COLO668 (cell line): Measurements from ENCODE around the gene KLC1.

Source experiments
- DNase-seq: peaks from one replicate; lab custom pipeline; 2025; ENCODE audit not compliant: unreplicated experiment; lab: John Stamatoyannopoulos, UW

The KLC1 gene

DNA sequence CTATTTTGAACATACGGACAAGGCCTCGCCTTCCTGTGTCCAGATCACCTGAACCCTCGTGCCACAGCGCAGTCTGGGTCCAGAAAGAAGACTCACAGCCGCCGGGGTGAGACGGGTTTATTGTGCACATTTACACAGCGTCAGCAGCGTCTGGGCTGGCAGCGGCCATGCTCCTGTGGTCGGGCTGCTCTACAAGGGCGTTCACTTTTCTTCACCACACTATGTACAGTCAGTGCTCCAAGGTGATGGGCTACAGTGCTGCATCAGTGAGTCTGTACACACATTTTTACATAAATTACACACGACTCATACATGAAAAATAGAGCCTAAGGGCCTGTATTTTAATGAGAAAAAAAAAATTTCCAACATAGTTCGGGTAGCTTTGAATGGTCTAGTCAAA lies 104.6 kb downstream of the KLC1 start:
- DNase-seq = no peak

GRCh38 chr14:103734081-103734888 lies 105.3 kb downstream of the KLC1 start:
- DNase-seq = no peak

DNA sequence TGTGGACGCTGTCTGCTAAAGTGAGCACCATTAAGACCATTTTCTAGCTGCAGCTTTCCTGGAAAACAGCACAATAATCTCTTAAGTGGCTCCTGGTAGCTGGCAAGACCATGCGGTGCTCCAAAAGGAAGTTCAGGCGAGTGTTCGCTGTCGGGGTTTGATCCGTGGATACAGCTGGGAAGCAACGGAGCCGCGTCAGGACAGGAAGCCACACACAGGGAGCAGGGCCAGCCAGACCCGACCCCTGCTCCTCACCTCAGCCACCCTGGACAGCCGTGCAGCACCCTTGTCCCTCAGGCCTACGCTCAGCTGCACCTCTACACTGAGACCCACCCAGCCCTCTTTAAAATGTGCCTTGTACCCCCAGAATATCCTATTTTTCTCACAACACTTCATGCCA lies 106.0 kb downstream of the KLC1 start:
- DNase-seq = no peak

DNA sequence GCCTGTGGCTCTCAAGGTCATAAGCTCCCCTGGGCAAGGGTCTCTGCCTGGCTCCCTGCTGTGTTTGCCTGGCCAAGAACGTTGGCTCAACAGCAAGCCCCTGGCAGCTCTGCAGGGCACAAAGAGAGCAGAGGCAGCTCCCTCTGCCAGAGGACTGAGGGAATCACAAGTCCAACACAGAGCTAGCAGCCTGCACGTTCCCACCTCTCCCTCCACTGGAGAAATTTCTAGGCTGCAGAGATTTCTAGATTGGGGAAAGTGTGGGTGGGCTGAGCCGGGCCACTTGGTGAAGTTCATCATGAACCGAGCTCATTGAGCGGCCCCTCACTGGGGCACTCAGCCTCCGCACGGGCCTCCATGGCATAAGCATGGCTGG lies 106.4 kb downstream of the KLC1 start:
- DNase-seq = no peak

GRCh38 chr14:103735815-103736545 lies 107.0 kb downstream of the KLC1 start:
- no peak for DNase-seq

GRCh38 chr14:103736546-103737431 lies 107.8 kb downstream of the KLC1 start:
- no peak for DNase-seq

DNA sequence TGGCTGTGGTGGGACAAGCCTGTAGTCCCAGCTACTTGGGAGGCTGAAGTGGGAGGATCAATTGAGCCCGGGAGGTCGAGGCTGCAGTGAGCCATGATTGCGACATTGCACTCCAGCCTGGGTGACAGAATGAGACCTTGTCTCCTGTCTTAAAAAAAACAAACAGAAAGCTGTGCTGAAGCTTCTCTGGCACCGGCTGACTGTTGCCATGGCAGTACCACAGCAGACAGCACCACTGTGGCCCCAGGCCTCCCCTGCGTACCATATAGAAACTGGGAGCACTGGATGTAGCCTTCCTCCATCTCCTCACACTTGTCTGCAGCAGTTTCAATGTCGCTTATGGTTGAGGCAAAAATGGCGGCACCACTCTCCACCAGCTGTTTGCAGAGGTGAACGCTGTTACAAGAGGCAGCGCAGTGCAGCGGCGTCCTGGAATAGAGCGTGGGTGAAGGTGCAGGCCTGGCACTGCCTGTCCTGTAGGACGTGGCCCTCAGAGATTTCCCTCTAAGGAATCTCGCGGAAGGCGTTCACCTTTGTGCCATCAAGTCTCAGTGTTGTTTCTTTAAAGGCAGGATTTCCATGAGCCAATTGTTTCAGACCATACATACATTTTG lies 108.5 kb downstream of the KLC1 start:
- no peak for DNase-seq

DNA sequence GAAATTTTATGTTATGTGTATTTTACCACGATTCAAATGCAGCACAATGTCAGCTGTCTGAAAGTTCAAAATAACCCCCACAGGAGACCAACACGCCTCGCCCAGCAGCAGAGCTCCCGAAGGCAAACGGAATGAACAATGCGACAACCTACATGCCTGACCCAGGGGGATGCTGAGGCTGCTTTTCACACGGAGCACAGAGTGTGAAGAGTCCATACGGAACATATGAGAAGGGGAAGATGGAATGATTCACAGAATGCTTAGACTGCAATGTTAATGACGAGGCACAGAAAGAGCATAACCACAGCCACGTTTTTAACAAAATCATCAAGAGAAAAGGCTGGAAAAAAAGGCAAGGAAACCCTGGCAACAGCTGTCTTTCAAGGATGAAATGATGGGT lies 109.2 kb downstream of the KLC1 start:
- DNase-seq = no peak

DNA sequence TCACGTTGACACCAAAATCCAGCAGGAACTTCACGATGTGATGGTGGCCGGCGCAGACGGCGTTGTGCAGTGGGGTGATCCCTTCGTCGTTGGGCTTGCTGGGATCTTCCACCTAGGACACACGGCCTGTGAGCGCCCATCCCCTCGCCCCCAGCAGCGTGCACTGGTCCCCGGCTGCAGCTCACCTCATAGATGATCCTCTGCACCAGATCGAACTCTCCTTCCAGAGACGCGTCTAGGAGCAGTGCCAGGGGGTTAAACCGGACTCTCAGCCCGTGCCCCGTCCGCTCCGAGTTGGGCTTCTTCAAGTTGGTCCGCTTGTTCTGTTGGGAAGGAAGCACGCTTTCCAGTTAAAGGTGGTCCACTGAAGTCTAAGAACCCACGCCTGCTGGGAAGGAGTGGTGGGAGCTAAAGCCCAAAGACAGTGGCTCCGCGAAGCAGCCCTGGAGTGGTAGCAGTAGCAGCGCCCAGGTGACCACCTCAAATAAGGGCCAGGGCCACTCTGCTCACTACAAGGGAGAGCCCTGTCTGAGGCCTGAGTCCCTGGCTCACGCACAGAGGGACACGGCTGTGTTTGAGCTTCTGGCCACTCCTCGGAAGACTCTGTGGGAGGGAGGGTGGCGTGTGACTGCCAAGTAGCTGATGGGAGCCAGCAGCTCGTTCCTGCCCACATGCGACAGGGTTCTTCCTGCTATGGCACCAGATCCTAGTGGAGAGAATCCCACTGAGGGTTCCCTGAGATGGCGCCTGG lies 109.9 kb downstream of the KLC1 start:
- no peak for DNase-seq

- DNase-seq = no peak
These were observed 110.4 kb downstream of the KLC1 start for GRCh38 chr14:103739466-103739792.

- DNase-seq = no peak
These were observed 110.9 kb downstream of the KLC1 start for GRCh38 chr14:103739793-103740501.

GRCh38 chr14:103740991-103741689 lies 112.1 kb downstream of the KLC1 start:
- no peak for DNase-seq

DNA sequence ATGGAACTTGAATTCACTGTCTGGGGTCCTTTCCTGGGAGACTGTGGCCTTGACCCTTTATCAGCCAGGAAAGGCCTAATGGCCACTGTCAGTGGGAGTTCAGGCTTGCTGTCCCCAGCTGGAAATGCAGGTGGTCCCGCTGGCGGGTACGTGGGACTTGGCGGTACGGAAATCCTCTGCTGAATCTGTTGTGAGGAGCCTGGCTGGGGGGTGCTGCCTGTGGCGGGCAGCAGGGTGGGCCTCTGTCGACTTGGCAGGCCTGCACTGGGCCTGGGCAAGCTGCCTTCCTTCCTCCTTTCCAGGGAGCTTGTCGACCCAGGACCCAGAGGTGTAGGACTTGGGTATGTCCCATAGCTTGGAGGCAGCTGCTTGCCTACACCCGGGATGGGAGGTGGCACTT lies 112.9 kb downstream of the KLC1 start:
- no peak for DNase-seq

- no peak for DNase-seq
These were observed 113.7 kb downstream of the KLC1 start for GRCh38 chr14:103742499-103743255.

DNA sequence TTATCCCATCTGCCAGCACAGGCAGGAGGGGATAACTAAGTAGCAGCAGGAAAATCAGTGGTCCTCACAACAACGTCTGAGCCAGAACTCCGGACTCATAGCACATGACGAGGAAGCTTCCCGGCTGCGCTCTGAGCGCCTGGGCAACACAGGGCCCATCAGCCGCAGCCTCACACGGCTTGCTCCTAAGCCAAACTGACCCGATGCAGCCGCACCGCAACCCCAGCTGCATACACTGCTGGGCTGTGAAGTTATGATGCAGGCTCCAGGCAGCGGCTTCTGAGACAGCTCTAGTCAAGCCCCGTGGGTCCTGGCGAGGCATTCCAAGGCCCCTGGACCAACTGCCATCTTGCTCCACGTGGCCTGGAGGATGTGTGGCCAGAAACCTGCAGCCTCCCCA lies 114.7 kb downstream of the KLC1 start:
- no peak for DNase-seq

DNA sequence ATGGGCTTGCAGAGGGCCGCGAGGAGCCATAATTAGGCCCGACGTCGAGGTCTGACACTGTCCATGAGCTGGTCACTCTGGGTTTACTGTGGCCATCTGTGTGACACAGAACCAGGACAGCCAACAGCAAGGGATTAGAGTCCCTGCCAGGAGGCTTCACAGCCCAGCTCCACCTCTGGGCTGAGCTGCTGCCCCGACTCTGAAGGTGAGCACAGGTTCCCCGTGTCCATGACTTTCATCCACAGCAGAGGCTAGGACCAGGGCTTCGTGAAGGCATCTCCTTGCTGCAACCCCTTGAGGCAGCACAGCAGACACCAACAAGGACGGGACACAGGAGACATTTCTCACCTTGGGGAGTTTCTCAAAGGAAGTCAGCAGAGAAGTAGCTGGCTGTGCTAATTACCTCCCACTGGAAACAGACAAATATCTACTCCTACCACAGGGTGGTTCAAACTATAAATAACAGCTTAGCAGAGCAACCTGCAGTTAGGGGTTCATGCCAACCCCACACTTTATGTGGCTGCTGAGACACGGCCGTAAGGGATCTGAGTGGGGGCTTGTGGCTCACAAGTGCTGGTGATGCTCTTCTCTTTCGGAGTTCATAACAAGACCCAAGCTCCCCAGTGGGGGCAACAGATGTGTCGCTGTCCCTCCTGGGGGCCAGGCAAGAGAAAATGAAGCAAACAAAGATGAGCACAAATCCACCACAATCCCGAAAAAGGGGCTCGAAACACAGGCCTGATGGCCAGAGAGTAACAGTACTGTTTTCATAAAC lies 115.8 kb downstream of the KLC1 start:
- no peak for DNase-seq

GRCh38 chr14:103745424-103745823 lies 116.4 kb downstream of the KLC1 start:
- DNase-seq = no peak

DNA sequence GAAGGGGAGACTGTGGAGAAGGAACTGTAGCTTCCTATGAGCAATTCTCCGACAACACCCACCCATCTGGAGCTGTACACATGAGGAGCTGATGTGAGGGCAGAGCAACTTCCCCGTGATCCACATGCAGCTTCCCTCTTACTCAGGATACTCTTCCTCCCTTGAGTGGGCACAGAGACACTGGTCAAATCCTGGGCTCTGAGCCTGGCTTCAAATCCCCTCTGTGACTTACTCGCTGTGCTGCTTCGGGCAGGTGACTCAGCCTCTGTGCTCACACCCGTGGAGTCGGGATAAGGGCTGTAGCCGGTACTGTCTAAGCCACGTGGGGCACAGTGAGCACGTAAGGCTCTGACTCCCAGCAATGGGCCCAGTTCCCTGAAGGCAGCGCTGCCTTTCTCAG lies 117.7 kb downstream of the KLC1 start:
- no peak for DNase-seq
